Dermis lymphatic vessel endothelial cell (primary cell): ENCODE measurements around the gene FTO. TPM values are rescaled to one million over a fixed set of nuclear protein-coding genes. Genes with fewer than 3 reads are reported as not detected.

Experiments used
- total RNA-seq: library from RNA; depleted of rRNA; stranded (reverse); fragments of >200 nt; gene quantifications from 2 replicates; pipeline ENCODE4 v1.2.1, GENCODE V29; 2014

FTO gene
- 59.4 and 77.4 TPM in 2 replicates for total RNA-seq

DNA sequence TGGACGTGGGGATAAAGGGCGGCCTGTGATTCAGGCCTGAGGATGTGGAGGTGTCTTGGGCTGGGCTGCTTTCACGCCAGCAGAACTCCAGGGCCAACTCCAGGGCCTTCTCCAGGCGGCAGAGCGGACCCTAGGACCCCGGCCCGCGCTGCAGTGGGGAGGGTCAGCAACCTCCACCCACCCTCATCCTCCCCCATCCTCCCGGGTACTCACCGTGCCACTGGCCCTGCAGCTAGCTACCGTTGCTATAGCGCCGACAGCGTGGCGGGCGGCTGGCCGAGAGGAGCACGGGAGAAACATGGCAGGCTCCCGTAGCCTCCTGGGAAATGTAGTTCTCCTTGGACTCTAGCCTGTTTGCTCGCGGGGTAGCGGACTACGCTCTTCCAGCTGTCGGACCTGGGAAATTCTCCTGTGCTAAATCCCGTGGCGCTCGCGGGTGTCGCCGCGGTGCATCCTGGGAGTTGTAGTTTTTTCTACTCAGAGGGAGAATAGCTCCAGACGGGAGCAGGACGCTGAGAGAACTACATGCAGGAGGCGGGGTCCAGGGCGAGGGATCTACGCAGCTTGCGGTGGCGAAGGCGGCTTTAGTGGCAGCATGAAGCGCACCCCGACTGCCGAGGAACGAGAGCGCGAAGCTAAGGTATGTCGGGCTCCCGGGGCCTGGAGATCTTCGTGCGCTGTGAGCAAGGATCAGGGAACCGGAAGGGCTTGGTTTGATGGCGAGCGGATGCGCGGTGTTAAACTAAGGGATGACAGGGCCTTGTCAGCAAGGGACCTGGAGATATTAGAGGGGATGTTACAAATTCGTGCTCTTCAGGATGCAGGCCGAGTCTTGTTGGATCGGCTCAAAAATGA, at the start of gene FTO, which contains the start of gene RPGRIP1L:
Gene FTO, plus strand, starts transcription at position 567 of the 855 bp plus-strand sequence.
Gene RPGRIP1L, minus strand, starts transcription at position 270 of the 855 bp plus-strand sequence. CDS start 3,136 bp downstream, outside the sequence.

Other genes starting within 250 kb of the FTO start
- 19.9 and 30.8 TPM in 2 replicates for gene AKTIP, start 200.9 kb upstream of the FTO start, total RNA-seq
- 2.6 and 6.3 TPM in 2 replicates for gene RPGRIP1L, start 297 bp upstream of the FTO start, total RNA-seq